ENCODE results near the gene UBE2K.
"Not testable (repeated sequence)": the region's sequence is repeated elsewhere in the genome, so short reads cannot be mapped to it uniquely, and the experiment has no call there.

Gene UBE2K

GRCh38 chr4:39712819-39713607 is 15.1 kb downstream of the UBE2K start:
- no peak for TF ChIP-seq ZFX (IDR thresholded peaks at IDR 0.05)
- no peak for TF ChIP-seq CTCF (conservative IDR thresholded peaks at IDR 0.05)
- H3K27ac ChIP-seq = peak overlapping the region; percentile 23

- no peak overlapping the region for H3K27ac ChIP-seq
- TF ChIP-seq ZFX (IDR thresholded peaks at IDR 0.05) (no peak), CTCF (conservative IDR thresholded peaks at IDR 0.05) (no peak)
Observed at GRCh38 chr4:39713691-39714090, 15.8 kb downstream of the UBE2K start.

- no peak overlapping the region for H3K27ac ChIP-seq
- TF ChIP-seq ZFX (IDR thresholded peaks at IDR 0.05) (no peak), CTCF (conservative IDR thresholded peaks at IDR 0.05) (no peak)
Observed at GRCh38 chr4:39714166-39714565, 16.2 kb downstream of the UBE2K start.

- no peak for TF ChIP-seq ZFX (IDR thresholded peaks at IDR 0.05)
- TF ChIP-seq CTCF (conservative IDR thresholded peaks at IDR 0.05) = no peak
- H3K27ac ChIP-seq = no peak overlapping the region
Observed at GRCh38 chr4:39715788-39716187, 17.9 kb downstream of the UBE2K start.

GRCh38 chr4:39716356-39716755 is 18.4 kb downstream of the UBE2K start:
- no peak overlapping the region for H3K27ac ChIP-seq
- TF ChIP-seq ZFX (IDR thresholded peaks at IDR 0.05) (no peak), CTCF (conservative IDR thresholded peaks at IDR 0.05) (no peak)

GRCh38 chr4:39717743-39718142 is 19.8 kb downstream of the UBE2K start:
- not testable (repeated sequence) for H3K27ac ChIP-seq

- TF ChIP-seq ZFX (IDR thresholded peaks at IDR 0.05) (no peak), CTCF (conservative IDR thresholded peaks at IDR 0.05) (no peak)
- H3K27ac ChIP-seq = no peak overlapping the region
Observed at GRCh38 chr4:39718366-39719323, 20.7 kb downstream of the UBE2K start.

All from C4-2B (cell line).